ENCODE data around the gene AP5S1. TPM values are rescaled to one million over a fixed set of nuclear protein-coding genes. Genes with fewer than 3 reads are reported as not detected.

AP5S1 gene
- total RNA-seq, 1 donor from 2014 or later = 13.4 TPM

DNA sequence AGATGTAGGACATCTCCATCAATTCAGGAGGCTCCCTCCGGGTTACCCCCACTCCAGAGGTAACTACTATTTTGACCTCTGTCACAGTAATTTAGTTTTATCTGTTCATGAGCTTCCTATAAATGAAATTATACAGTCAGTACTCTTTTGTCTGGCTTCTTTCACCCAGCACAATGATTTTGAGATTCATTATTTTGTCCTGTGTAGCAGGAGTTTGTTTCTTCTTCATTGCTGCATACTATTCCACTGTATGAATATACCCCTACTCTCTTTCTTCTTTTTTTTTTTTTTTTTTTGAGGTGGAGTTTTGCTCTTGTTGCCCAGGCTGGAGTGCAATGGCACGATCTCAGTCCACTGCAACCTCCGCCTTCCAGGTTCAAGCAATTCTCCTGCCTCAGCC is 11.8 kb upstream of the AP5S1 start:
- Mint-ChIP-seq H3K4me3 (no peak overlapping the region), H3K27me3 (no peaks in the 10 kb centered on the region), H3K4me1 (peaks cover 23% of the 10 kb centered on the region), H3K36me3 (ENCODE audit: low read depth) (peaks cover 26% of the 10 kb centered on the region), H3K9me3 (no peaks in the 10 kb centered on the region), H3K27ac (no peak overlapping the region)
- CTCF ChIA-PET = no interaction called here
- no peak for ATAC-seq (ENCODE audit: low read depth)
- DNase-seq = no peak
- TF ChIP-seq, protein P1, sequence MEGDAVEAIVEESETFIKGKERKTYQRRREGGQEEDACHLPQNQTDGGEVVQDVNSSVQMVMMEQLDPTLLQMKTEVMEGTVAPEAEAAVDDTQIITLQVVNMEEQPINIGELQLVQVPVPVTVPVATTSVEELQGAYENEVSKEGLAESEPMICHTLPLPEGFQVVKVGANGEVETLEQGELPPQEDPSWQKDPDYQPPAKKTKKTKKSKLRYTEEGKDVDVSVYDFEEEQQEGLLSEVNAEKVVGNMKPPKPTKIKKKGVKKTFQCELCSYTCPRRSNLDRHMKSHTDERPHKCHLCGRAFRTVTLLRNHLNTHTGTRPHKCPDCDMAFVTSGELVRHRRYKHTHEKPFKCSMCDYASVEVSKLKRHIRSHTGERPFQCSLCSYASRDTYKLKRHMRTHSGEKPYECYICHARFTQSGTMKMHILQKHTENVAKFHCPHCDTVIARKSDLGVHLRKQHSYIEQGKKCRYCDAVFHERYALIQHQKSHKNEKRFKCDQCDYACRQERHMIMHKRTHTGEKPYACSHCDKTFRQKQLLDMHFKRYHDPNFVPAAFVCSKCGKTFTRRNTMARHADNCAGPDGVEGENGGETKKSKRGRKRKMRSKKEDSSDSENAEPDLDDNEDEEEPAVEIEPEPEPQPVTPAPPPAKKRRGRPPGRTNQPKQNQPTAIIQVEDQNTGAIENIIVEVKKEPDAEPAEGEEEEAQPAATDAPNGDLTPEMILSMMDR (IDR thresholded peaks at IDR 0.05) = no peak
- POLR2A ChIA-PET = interaction anchor here (0.7 kb wide), 1 partner anchor 210 kb away, joined by 5 read pairs; no protein-coding TSS in a partner anchor
- intact Hi-C loops (cut with micrococcal nuclease) = no loop called here

- peak; percentile 99 for ATAC-seq (ENCODE audit: low read depth)
- TF ChIP-seq, protein P1 (IDR thresholded peaks at IDR 0.05) = no peak
Measured at GRCh38 chr20:3811467-3812258, 8.7 kb upstream of the AP5S1 start.

DNA sequence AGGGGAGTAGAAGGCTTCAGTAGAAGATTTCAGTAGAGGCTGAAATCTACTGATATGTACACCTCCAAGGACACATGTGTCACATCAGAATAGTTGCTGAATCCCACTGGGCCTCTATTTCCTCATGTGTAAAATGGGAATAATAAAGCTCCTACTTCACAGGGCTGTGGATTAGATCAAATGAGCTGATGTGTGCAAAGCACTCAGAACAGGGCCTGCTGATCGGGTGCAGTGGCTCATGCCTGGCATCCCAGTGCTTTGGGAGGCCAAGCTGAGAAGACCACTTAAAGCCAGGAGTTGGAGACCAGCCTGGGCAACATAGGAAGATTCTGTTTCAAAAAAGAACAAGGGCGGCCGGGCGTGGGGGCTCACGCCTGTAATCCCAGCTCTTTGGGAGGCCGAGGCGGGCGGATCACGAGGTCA is 8.1 kb upstream of the AP5S1 start:
- H3K36me3 Mint-ChIP-seq (ENCODE audit: low read depth) = no peaks in the 10 kb centered on the region

More at GRCh38 chr20:3811467-3812258, 8.7 kb upstream of the AP5S1 start:
- no peaks in the 10 kb centered on the region for H3K9me3 Mint-ChIP-seq
- H3K27me3 Mint-ChIP-seq = no peaks in the 10 kb centered on the region
- peak; percentile 55 for DNase-seq
- H3K4me3 Mint-ChIP-seq = peak overlapping the region; percentile 85
- intact Hi-C loops (cut with micrococcal nuclease) = loop anchor here (1.0 kb wide), 3 partner anchors 9 to 15 kb away; partner anchors contain the start of genes AP5S1 and CDC25B
- H3K27ac Mint-ChIP-seq = peak overlapping the region; percentile 81
- H3K36me3 Mint-ChIP-seq (ENCODE audit: low read depth) = peaks cover under 1% of the 10 kb centered on the region
- CTCF ChIA-PET = no interaction called here
- peaks cover 17% of the 10 kb centered on the region for H3K4me1 Mint-ChIP-seq
- POLR2A ChIA-PET = interaction anchor here (0.7 to 2.1 kb wide), 5 partner anchors 9 to 34 kb away, joined by 3 to 18 read pairs (median 5); partner anchors contain the start of genes AP5S1 and CDC25B

DNA sequence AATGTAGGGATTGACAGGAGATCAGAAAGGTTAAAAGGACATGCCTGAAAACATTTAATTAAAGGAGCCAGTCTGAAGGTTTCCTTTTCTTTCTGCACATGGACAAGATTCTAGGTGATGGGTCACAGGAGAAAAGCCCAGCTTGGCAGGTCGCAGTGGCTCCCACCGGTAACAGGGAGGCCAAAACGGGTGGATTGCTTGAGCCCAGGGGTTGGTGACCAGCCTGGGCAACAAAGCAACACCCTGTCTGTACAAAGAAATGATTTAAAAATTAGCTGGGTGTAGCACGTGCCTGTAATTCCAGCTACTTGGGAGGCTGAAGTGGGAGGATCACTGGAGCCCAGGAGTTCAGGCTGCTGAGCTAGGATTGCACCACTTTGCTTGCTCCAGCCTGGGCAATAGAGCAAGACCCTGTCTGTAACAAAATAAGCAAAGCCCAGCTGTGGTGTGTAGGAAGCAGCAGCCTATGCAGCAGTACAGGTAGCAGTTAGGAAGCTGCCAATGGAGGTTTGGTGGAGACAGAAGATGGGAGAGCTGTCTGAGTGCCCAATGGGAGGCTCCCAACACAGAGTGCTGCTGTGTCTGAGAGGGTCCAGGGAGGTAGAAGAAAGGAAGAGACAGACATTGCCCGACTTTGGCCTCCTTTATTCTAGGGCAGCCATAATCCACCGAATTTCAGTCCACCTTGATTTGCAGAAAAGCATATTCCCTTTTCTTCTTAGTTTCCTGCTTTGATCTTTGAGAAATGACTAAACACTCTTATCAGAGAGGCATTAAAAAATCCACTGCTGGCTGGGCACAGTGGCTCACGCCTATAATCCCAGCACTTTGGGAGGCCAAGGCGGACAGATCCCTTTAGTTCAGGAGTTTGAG is 7.1 kb upstream of the AP5S1 start:
- peaks cover 15% of the 10 kb centered on the region for H3K4me1 Mint-ChIP-seq
- no peak for ATAC-seq (ENCODE audit: low read depth)
- intact Hi-C loops (cut with micrococcal nuclease) = no loop called here
- no peaks in the 10 kb centered on the region for H3K36me3 Mint-ChIP-seq (ENCODE audit: low read depth)
- TF ChIP-seq, protein P1 (IDR thresholded peaks at IDR 0.05) = no peak
- no peak for DNase-seq
- CTCF ChIA-PET = interaction anchor here (1.3 kb wide), 1 partner anchor 27 kb away, joined by 3 read pairs; the partner anchor contains the start of gene CENPB
- H3K27ac Mint-ChIP-seq = no peak overlapping the region
- no peaks in the 10 kb centered on the region for H3K27me3 Mint-ChIP-seq
- no peaks in the 10 kb centered on the region for H3K9me3 Mint-ChIP-seq
- POLR2A ChIA-PET = interaction anchor here (0.6 to 0.9 kb wide), 3 partner anchors 21 to 32 kb away, joined by 3 to 4 read pairs (median 3); no protein-coding TSS in a partner anchor
- no peak overlapping the region for H3K4me3 Mint-ChIP-seq

More for the DNA sequence above, 8.1 kb upstream of the AP5S1 start:
- intact Hi-C loops (cut with micrococcal nuclease) = no loop called here
- H3K27ac Mint-ChIP-seq = peak overlapping the region; percentile 81
- DNase-seq (no peak), ATAC-seq (ENCODE audit: low read depth) (no peak)
- peak overlapping the region; percentile 85 for H3K4me3 Mint-ChIP-seq
- no peaks in the 10 kb centered on the region for H3K9me3 Mint-ChIP-seq
- TF ChIP-seq, protein P1 (IDR thresholded peaks at IDR 0.05) = no peak
- POLR2A ChIA-PET = interaction anchor here (0.6 to 2.1 kb wide), 4 partner anchors 9 to 75 kb away, joined by 4 to 18 read pairs (median 6); partner anchors contain the start of genes AP5S1 and CDC25B
- CTCF ChIA-PET = no interaction called here
- peaks cover 15% of the 10 kb centered on the region for H3K4me1 Mint-ChIP-seq
- no peaks in the 10 kb centered on the region for H3K27me3 Mint-ChIP-seq
